HG03175 (cell line): ENCODE measurements around the gene SLC13A3.
"Not testable (repeated sequence)": the region's sequence is repeated elsewhere in the genome, so short reads cannot be mapped to it uniquely, and the experiment has no call there.

Experiments used
- ATAC-seq: cut with Tn5 transposase; IDR thresholded peaks from one replicate; pipeline ENCODE4 v1.9.1; 2021; ENCODE audit warnings: mild to moderate bottlenecking, moderate library complexity; ENCODE audit not compliant: unreplicated experiment

The SLC13A3 gene

GRCh38 chr20:46682063-46682821 is 31.0 kb upstream of the SLC13A3 start:
- no peak for ATAC-seq

GRCh38 chr20:46681032-46681854 is 30.0 kb upstream of the SLC13A3 start:
- ATAC-seq, result no peak

GRCh38 chr20:46680684-46681031 is 29.4 kb upstream of the SLC13A3 start:
- ATAC-seq, result no peak

GRCh38 chr20:46678516-46678915 is 27.3 kb upstream of the SLC13A3 start:
- no peak for ATAC-seq

GRCh38 chr20:46677608-46678007 is 26.3 kb upstream of the SLC13A3 start:
- no peak for ATAC-seq

- ATAC-seq, result not testable (repeated sequence)
Observed at GRCh38 chr20:46676649-46677316, 25.5 kb upstream of the SLC13A3 start.

GRCh38 chr20:46674253-46675083 is 23.2 kb upstream of the SLC13A3 start:
- no peak for ATAC-seq

GRCh38 chr20:46673394-46674252 is 22.4 kb upstream of the SLC13A3 start:
- no peak for ATAC-seq

- no peak for ATAC-seq
Observed at GRCh38 chr20:46672543-46673148, 21.4 kb upstream of the SLC13A3 start.

- no peak for ATAC-seq
Observed at GRCh38 chr20:46671866-46672542, 20.7 kb upstream of the SLC13A3 start.

- ATAC-seq, result no peak
Observed at GRCh38 chr20:46670585-46671584, 19.6 kb upstream of the SLC13A3 start.

GRCh38 chr20:46670228-46670584 is 18.9 kb upstream of the SLC13A3 start:
- no peak for ATAC-seq

- no peak for ATAC-seq
Observed at GRCh38 chr20:46666818-46667515, 15.7 kb upstream of the SLC13A3 start.

GRCh38 chr20:46666306-46666705 is 15.0 kb upstream of the SLC13A3 start:
- ATAC-seq, result no peak

- no peak for ATAC-seq
Observed at GRCh38 chr20:46665602-46666001, 14.3 kb upstream of the SLC13A3 start.

- ATAC-seq, result no peak
Observed at GRCh38 chr20:46663531-46663930, 12.3 kb upstream of the SLC13A3 start.

GRCh38 chr20:46661659-46662058 is 10.4 kb upstream of the SLC13A3 start:
- ATAC-seq, result no peak
